Stimulated activated CD4-positive, alpha-beta T cell treated with anti-CD3 and anti-CD28 coated beads, Interleukin-12 subunit alpha, Interleukin-12 subunit beta, amount 100 ng/mL, for 24 hours (primary cell): Measurements from ENCODE around the gene SNRPD3.

Experiments used
- DNase-seq, 2 experiments: peaks; one replicate each; pipeline ENCODE4 v3.0.0-alpha.2; 2020; ENCODE audit warnings: low read depth in 2 of 2

SNRPD3 gene

GRCh38 chr22:24567668-24568067 is 11.9 kb downstream of the SNRPD3 start:
- no peak for DNase-seq

DNA sequence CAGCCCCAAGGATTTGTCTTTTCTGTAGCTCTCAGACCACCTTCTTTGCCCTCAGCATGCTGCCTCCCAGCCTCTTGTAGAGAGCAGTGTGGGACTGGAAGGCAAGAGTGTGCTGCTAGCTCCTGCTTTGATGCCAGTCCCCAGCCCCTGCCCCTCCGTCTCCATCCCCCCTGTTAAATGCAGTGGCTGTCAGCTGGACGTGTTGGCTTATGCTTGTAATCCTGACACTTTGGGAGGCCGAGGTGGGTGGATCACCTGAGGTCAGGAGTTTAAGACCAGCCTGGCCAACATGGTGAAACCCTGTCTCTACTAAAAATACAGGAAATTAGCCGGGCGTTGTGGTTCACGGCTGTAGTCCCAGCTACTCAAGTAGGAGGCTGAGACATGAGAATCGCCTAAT is 15.5 kb downstream of the SNRPD3 start:
- no peak for DNase-seq

DNA sequence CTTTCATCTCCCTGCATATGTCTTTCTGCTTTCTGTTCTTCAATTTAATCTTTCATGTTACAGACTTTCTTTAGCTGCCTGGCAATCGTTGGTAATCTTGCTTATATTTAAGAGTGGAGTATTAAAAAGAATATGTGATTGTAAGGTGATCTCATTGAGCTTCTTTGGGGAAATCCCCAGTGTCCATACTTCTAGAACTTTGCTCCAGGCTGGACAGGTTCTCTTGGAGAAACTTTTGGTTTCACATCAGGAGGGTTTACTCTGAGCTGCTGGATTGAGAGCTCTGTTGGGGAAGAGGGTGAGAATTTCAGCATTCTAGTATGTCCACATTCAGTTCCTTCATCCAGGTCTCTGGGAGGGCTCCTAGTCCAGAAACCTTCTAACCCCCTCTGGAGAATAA is 21.0 kb downstream of the SNRPD3 start:
- no peak for DNase-seq

DNA sequence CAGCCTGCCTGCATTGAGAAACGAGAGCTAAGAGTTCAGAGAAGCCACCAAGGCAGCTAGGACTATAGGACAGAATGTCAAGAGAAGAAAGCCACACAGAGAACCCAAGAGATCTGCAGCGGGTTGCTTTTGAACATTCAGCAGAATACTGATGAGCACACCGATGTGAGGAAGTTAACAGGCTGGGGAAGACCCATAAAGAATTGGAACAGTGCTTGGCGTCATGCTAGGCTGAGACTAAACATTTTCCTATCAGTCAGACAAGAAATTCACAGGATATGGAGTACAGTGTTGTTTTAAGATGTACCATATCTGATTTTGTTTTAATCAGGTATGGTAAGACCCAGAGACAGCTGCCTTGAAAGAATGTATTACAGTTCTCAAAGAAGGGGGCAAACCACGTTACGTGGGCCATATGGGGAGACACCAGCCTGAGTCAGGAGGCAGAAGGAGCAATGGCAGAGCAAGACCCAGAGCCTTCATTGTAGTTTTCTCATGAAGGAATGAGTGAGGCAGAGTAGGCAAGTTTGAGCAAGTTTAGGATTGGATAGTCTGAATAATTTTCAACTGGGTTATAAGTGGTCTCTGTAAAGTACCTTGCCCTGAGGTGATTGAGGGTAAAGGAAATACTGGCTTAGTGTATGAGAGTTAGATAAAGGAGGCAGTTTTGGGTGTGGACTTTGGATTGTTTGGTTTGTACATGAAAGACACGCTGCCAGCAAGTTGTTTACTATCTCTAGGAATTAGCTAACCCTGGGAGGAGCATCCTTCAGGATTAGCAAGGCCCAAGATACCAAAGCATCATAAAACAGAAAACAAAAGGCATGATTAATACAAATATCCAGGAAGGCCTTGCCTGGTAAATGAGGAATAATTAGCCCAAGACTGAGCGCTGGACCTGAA is 22.8 kb downstream of the SNRPD3 start:
- DNase-seq, result no peak

DNA sequence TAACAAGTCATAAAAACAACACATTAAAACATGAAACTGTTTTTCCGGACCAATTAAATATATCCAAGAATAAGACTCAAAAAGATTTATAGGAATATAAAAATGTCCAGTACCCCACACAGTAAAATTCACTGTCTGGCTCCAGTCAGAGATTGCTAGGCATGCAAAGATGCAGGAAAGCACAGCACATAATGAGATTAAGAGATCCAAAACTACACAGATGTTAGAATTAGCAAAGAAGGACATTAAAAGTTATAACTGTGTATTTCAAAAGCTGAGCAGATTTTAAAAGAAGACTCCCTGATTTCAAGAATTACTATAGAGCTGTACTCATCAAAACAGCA is 23.4 kb downstream of the SNRPD3 start:
- DNase-seq, result no peak

- no peak for DNase-seq
Observed at GRCh38 chr22:24580276-24580675, 24.5 kb downstream of the SNRPD3 start.

- DNase-seq, result no peak
Observed at GRCh38 chr22:24582056-24582814, 26.4 kb downstream of the SNRPD3 start.

DNA sequence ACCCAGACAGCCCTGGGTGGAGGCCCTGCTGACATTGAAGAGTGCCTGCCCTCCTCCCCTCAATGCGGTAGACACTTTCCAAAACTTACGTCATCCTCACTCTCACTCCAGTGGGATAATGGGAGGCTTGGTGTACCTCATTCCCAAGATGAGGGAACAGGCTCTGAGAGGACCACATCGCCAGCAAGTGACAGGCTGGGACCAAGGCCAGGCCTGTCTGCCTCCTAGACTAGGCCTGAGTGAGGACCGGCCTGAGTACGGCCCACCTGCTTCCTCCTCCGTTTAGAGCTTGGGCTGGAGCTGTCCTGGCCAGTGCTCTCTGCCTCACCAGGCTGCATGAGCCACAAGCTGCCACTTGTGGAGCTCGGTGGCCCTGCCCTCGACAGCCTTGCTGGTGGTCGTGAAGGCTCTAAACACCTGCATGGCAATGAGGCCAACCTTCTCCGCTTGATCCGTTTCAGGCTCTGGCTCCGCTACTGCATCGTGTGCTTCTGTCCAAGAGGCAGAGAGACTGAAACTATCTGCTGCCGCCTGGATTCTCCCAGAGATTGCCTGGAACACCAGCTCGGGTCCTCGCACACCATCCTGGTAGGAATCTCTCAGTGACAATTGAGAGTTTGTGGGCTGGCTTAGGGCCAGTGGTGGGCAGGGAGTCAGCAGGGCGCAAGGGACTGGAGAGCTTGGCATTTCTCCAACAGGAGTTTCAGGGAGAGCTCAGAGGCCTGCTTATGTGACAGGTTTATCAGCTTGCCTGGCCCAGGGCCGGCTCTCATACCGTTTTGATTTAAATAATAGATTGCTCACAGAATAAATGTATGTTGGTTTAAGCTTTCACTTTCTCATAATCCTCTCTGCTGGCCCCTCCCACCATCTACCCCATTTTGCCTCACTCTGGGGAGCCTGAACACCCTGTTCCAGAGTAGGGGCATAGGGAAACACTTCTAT is 27.7 kb downstream of the SNRPD3 start:
- no peak for DNase-seq

DNA sequence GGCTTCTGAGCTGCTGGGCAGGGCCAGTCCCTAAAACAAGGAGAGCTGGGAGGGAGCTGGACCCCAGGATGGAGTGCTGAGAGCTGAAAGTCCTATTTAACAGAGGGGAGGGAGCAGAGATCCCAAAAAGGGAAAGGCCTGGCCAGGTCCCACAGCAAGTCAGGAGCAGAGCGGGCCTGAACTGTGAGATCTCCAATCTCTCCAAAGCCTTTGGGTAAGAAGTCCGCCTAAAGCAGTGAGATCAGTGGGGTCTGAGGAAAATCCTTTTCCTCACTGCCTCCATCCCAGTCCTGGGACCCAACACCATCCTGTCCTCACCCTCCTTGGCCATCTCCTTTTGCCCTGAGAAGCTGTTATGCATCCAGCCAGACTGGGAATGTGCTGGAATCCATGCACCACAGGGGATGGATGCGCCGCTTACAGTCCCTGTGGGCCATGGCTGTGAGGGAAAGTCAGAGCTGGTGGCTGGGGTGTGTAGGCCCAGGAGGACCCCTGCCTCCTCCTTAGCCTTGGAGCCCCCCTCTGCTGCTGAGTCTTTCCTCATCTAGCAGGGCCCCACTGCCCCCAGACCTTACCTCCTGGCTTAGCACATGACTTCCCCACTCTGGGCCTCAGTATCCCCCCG is 28.5 kb downstream of the SNRPD3 start:
- no peak for DNase-seq

DNA sequence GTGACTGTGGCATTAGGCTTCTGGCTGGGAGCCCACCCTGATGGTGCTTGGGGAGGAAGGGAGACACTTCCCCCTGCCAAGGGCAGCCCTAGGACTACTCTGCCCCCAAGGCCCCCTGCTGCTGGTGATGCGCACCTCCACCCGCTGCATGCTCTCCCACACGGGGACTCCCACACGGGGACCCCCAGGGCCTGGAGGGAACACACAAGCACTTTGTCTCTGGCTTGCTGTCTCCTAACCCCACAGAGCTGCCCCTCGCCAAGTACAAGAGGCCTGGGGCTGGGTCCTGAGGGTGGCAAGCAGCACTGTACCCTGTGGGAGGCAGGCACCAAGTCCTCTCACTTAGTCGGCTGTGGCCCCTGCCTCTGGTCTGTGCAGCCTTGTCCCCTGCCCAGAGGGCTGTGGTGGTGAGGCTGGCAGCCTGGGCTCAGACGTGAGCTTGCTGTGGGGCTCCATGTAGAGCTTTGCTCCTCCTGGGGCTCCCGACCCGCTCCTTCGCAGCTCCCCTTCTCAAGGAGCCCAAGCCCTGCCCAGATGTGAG is 29.1 kb downstream of the SNRPD3 start:
- no peak for DNase-seq

- no peak for DNase-seq
Observed at GRCh38 chr22:24585461-24585860, 29.7 kb downstream of the SNRPD3 start.

DNA sequence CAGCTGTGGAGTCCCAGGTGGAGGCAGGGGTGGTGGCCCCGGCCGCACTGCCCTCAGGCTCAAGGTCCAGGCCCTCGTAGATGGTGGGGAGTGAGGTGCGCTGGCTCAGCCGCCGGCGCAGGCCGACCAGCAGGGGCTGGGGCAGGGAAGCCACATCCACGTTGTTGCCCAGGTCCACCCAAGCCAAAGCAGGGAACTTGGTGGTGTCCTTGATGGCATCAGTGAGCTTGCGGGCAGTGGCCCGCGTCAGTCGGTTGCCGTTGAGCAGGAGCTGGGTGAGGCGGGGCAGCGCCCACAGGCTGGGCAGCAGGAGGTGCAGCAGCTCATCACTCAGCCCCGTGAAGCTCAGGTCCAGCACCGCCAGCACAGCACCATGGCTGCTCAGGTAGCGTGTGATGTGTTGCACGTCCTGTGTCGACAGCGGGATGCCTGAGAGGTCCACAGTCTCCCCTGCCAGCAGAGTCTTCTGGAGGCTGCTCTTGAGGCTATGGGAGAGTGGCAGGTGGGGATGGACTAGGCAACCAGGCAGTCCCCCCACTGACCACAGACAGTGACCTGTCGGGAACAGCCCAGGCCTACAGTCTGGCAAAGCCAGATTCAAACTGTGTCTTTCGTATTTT is 30.2 kb downstream of the SNRPD3 start:
- DNase-seq, result no peak

DNA sequence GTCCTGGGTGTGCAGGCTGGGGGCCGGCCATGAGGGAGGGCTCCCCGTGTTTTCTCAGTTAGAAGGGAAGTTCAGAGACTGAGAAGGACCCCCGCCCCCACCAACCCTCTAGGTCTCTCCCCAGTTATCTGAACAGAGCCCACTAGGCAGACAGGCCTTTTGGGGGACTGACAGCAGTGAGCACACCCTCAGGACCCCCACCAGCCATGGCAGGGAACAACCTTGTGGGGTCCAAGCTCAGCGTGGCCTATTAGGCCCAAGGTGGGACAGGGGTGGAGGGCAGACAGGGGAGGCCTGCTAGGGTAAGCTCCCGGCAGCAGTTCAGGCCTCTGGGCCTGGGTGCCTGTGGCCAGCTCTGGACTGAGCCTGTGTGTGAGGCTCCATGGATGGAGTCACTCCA is 31.5 kb downstream of the SNRPD3 start:
- no peak for DNase-seq

GRCh38 chr22:24587948-24588347 is 32.1 kb downstream of the SNRPD3 start:
- DNase-seq, result no peak

DNA sequence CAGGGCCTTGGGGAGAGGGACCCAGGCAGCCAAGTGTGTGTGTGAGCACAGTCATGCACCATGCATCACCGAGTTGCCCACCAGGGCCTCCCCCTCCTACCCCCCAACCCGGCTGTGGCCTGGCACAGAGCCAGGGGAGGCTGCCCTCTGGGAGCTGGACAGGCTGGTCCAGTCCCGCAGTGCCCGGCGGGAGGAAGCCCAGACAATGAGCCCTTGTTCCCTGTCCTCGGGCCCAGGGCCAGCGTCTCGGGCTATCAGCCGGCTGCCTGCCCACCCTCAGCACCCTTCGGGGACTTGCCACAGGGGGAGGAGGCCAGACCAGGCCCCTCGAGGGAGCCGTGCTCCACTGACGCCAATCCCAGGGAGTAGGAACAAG is 32.6 kb downstream of the SNRPD3 start:
- DNase-seq, result no peak

GRCh38 chr22:24588757-24589481 is 33.1 kb downstream of the SNRPD3 start:
- no peak for DNase-seq

- DNase-seq, result no peak
Observed at GRCh38 chr22:24589518-24590030, 33.8 kb downstream of the SNRPD3 start.

GRCh38 chr22:24590596-24591173 is 34.9 kb downstream of the SNRPD3 start:
- DNase-seq, result no peak

DNA sequence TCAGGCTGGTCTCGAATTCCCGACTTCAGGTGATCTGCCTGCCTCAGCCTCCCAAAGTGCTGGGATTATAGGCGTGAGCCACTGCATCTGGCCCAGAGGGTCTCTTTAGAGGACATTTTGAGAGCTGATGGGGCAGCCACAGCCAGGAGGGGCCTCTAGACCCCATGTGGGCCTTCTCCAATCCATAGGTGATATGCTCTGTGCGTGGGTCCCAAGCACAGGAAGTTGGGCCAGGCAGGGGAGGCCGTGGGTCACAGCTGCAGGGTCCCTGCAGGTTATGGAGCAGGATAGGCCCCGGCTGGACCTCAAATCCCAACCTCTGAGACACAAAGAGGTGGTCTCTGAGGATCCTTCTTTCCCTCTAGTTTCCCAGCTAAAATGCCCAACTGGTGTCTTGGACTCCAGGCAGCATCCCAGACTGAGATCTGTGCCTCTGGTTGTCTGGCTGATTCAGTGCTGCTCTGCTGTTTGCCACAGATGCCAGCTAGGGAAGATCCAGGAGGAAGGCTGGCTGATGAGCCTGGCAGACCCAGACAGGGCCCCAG is 35.6 kb downstream of the SNRPD3 start:
- DNase-seq, result no peak
